Measurements from ENCODE around the gene RGS7. TPM values are rescaled to one million over a fixed set of nuclear protein-coding genes. Genes with fewer than 3 reads are reported as not detected.

Gene RGS7
- total RNA-seq, 1 experiment from 2014 or later, result 1.5 TPM

GRCh38 chr1:241118049-241118448 lies 239.0 kb downstream of the RGS7 start:
- 100% methylated on average over 1 of the region's 3 CpGs for WGBS (ENCODE audit: extremely low coverage, insufficient read length, low lambda C conversion rate)
- no peaks in the 10 kb centered on the region; a peak in 1 of 5 replicates for H3K9me3 Mint-ChIP-seq
- no peaks in the 10 kb centered on the region for H4K20me1 ChIP-seq (ENCODE audit: control insufficient read depth, insufficient read depth, insufficient read length)
- no peaks in the 10 kb centered on the region for H3K27me3 ChIP-seq (ENCODE audit: insufficient read depth, low read length)
- no peak overlapping the region for H3K9ac ChIP-seq (ENCODE audit: extremely low read depth, insufficient read length, low read length)
- TF ChIP-seq CTCF (conservative IDR thresholded peaks at IDR 0.05), result no peak
- no peak overlapping the region for H2AFZ ChIP-seq (ENCODE audit: low read length)
- no peak overlapping the region for H3K27ac ChIP-seq (ENCODE audit: insufficient read length, low read depth, low read length)
- no peaks in the 10 kb centered on the region for H3K79me2 ChIP-seq (ENCODE audit: insufficient read depth, low read length)
- H2BK5ac ChIP-seq (ENCODE audit: insufficient read length, low read length), result no peak overlapping the region
- no peaks in the 10 kb centered on the region for H3K23me2 ChIP-seq (ENCODE audit: insufficient read length, low read depth, low read length, poor library complexity, severe bottlenecking)
- no peak overlapping the region for H3K4me2 ChIP-seq (ENCODE audit: insufficient read depth, insufficient read length, low read length)
- no peak overlapping the region for H3K14ac ChIP-seq (ENCODE audit: insufficient read depth, low read length)
- H3K4me1 ChIP-seq (ENCODE audit: insufficient read depth, low read length), result peaks cover 4% of the 10 kb centered on the region
- H4K5ac ChIP-seq (ENCODE audit: insufficient read length, low read depth, low read length), result no peak overlapping the region
- no peak overlapping the region for H3K4ac ChIP-seq (ENCODE audit: low read depth, low read length)
- no peak overlapping the region for H3K56ac ChIP-seq (ENCODE audit: insufficient read length, low read depth, low read length)
- no peak overlapping the region for H4K91ac ChIP-seq (ENCODE audit: insufficient read length, low read depth, low read length)
- H4K8ac ChIP-seq (replicated peaks; ENCODE audit: insufficient read length, low read depth, low read length), result no peak overlapping the region
- H3T11ph ChIP-seq (ENCODE audit: low read length), result no peak overlapping the region
- no peak overlapping the region for H2BK12ac ChIP-seq (ENCODE audit: insufficient read length, low read depth, low read length)
- H3K36me3 Mint-ChIP-seq (ENCODE audit: insufficient read depth in 1 of 3, low read depth in 3 of 3), result peaks cover 0 to 2% (median 0%) of the 10 kb centered on the region in 3 experiments; a peak in 1 of 7 replicates
- no peaks in the 10 kb centered on the region for H3K79me1 ChIP-seq (ENCODE audit: insufficient read depth, low read depth, low read length, poor library complexity, severe bottlenecking)
- no peak for DNase-seq
- H3K4me3 Mint-ChIP-seq, result no peak overlapping the region
- H2BK15ac ChIP-seq (ENCODE audit: low read depth, low read length), result no peak overlapping the region
- no peak overlapping the region for H3K27ac Mint-ChIP-seq
- no peak overlapping the region for H3K23ac ChIP-seq (ENCODE audit: insufficient read length, low read depth, low read length)
- H3K4me1 Mint-ChIP-seq, result peaks cover 49 to 51% of the 10 kb centered on the region in 2 experiments
- no peak overlapping the region for H2AK5ac ChIP-seq (ENCODE audit: insufficient read length, low read length)
- no peak overlapping the region for H2BK120ac ChIP-seq (ENCODE audit: low read depth, low read length, poor library complexity, severe bottlenecking)
- H3K9me3 ChIP-seq (ENCODE audit: control insufficient read depth, low read depth, low read length), result no peaks in the 10 kb centered on the region
- H2BK20ac ChIP-seq (ENCODE audit: low read depth, low read length, poor library complexity, severe bottlenecking), result no peak overlapping the region
- H3K18ac ChIP-seq (ENCODE audit: insufficient read length, low read depth, low read length), result no peak overlapping the region
- H3K27me3 Mint-ChIP-seq (ENCODE audit: low read depth), result no peaks in the 10 kb centered on the region
